ENCODE measurements around the gene PSORS1C2. TPM values are rescaled to one million over a fixed set of nuclear protein-coding genes. Genes with fewer than 3 reads are reported as not detected.

The PSORS1C2 gene
- total and polyA plus RNA-seq, 9 donors, result not detected

GRCh38 chr6:31175971-31176370 lies 37.1 kb upstream of the PSORS1C2 start:
- no peak for DNase-seq
- Histone ChIP-seq H3K4me1 (ENCODE audit: insufficient read depth) (no peaks in the 10 kb centered on the region), H3K9me3 (no peaks in the 10 kb centered on the region), H3K27me3 (no peaks in the 10 kb centered on the region), H3K36me3 (no peaks in the 10 kb centered on the region), H3K27ac (no peak overlapping the region), H3K4me3 (no peak overlapping the region)
- 65 to 79% (median 78%) methylated on average over 3 of the region's 3 CpGs for WGBS, 3 donors
- no peak for TF ChIP-seq POLR2A (IDR thresholded peaks at IDR 0.05)
- TF ChIP-seq EP300 (IDR thresholded peaks at IDR 0.05), result no peak
- no peak for TF ChIP-seq CTCF (IDR thresholded peaks at IDR 0.05)
- intact Hi-C loops (cut with DNase I), result no loop called here

- Histone ChIP-seq H3K4me1 (ENCODE audit: insufficient read depth) (no peaks in the 10 kb centered on the region), H3K27me3 (no peaks in the 10 kb centered on the region), H3K4me3 (no peak overlapping the region), H3K36me3 (no peaks in the 10 kb centered on the region), H3K9me3 (no peaks in the 10 kb centered on the region), H3K27ac (no peak overlapping the region)
- no peak for TF ChIP-seq POLR2A (IDR thresholded peaks at IDR 0.05)
- TF ChIP-seq CTCF (IDR thresholded peaks at IDR 0.05), result no peak
- no peak for TF ChIP-seq EP300 (IDR thresholded peaks at IDR 0.05)
- intact Hi-C loops (cut with DNase I), result no loop called here
- DNase-seq, result no peak
- 82 to 95% (median 87%) methylated on average over 5 of the region's 5 CpGs for WGBS, 3 donors
Observed at GRCh38 chr6:31174378-31174777, 35.5 kb upstream of the PSORS1C2 start.

GRCh38 chr6:31173406-31173805 lies 34.5 kb upstream of the PSORS1C2 start:
- H3K36me3 ChIP-seq, result no peaks in the 10 kb centered on the region
- TF ChIP-seq CTCF (IDR thresholded peaks at IDR 0.05) (no peak), POLR2A (IDR thresholded peaks at IDR 0.05) (no peak), EP300 (IDR thresholded peaks at IDR 0.05) (no peak)
- no peaks in the 10 kb centered on the region for H3K4me1 ChIP-seq (ENCODE audit: insufficient read depth)
- no peaks in the 10 kb centered on the region for H3K9me3 ChIP-seq
- H3K27ac ChIP-seq, result no peak overlapping the region
- no peak for DNase-seq
- intact Hi-C loops (cut with DNase I), result no loop called here
- WGBS, 3 donors, result 39 to 61% (median 44%) methylated on average over 3 of the region's 3 CpGs
- no peaks in the 10 kb centered on the region for H3K27me3 ChIP-seq
- H3K4me3 ChIP-seq, result no peak overlapping the region

- no peak for TF ChIP-seq EP300 (IDR thresholded peaks at IDR 0.05)
- no peak for TF ChIP-seq CTCF (IDR thresholded peaks at IDR 0.05)
- no peak for TF ChIP-seq POLR2A (IDR thresholded peaks at IDR 0.05)
- 57 to 80% (median 78%) methylated on average over 5 of the region's 5 CpGs for WGBS, 3 donors
- Histone ChIP-seq H3K27ac (no peak overlapping the region), H3K4me3 (no peak overlapping the region), H3K4me1 (ENCODE audit: insufficient read depth) (no peaks in the 10 kb centered on the region), H3K36me3 (no peaks in the 10 kb centered on the region), H3K9me3 (no peaks in the 10 kb centered on the region), H3K27me3 (no peaks in the 10 kb centered on the region)
- intact Hi-C loops (cut with DNase I), result no loop called here
- no peak for DNase-seq
Observed at GRCh38 chr6:31172973-31173384, 34.1 kb upstream of the PSORS1C2 start.

All from ovary (tissue), 9 donors.